Smooth muscle cell (in vitro differentiated cells): ENCODE data around the gene PAX5. TPM values are rescaled to one million over a fixed set of nuclear protein-coding genes. Genes with fewer than 3 reads are reported as not detected.
"Not testable (repeated sequence)": the region's sequence is repeated elsewhere in the genome, so short reads cannot be mapped to it uniquely, and the experiment has no call there.

Experiments
- DNase-seq: peaks from one replicate; lab custom pipeline; 2025; ENCODE audit not compliant: unreplicated experiment; lab: John Stamatoyannopoulos, UW
- H2AFZ ChIP-seq: fragments of 200-600 bp; sonication (generic); 2 replicates; pipeline ENCODE4 v1.6.0; 2016; ENCODE audit warnings: antibody characterized with exemption, low read depth, mild to moderate bottlenecking
- H3F3A ChIP-seq: fragments of 200-600 bp; sonication (generic); 2 replicates; pipeline ENCODE4 v1.6.0; 2017; ENCODE audit warnings: antibody characterized with exemption, low read depth
- H3K27ac ChIP-seq: fragments of 200-600 bp; sonication (generic); 2 replicates; pipeline ENCODE4 v1.5.1; 2016; ENCODE audit warnings: low read depth, mild to moderate bottlenecking
- H3K27me3 ChIP-seq: fragments of 200-600 bp; sonication (generic); 2 replicates; pipeline ENCODE4 v1.6.1; 2016; ENCODE audit warnings: low read depth, mild to moderate bottlenecking
- H3K36me3 ChIP-seq: fragments of 200-600 bp; sonication (generic); 2 replicates; pipeline ENCODE4 v1.5.1; 2016; ENCODE audit warnings: low read depth
- H3K4me1 ChIP-seq: fragments of 200-600 bp; sonication (generic); 2 replicates; pipeline ENCODE4 v1.5.1; 2016; ENCODE audit warnings: low read depth
- H3K4me2 ChIP-seq: fragments of 200-600 bp; sonication (generic); 2 replicates; pipeline ENCODE4 v1.6.0; 2016; ENCODE audit warnings: mild to moderate bottlenecking
- H3K4me3 ChIP-seq: fragments of 200-600 bp; sonication (generic); 2 replicates; pipeline ENCODE4 v1.5.1; 2016; ENCODE audit warnings: mild to moderate bottlenecking
- H3K79me2 ChIP-seq: fragments of 200-600 bp; sonication (generic); 2 replicates; pipeline ENCODE4 v1.6.0; 2016; ENCODE audit warnings: low read depth, mild to moderate bottlenecking
- H3K9ac ChIP-seq: fragments of 200-600 bp; sonication (generic); 2 replicates; pipeline ENCODE4 v1.6.0; 2016; ENCODE audit warnings: low read depth
- H3K9me3 ChIP-seq: fragments of 200-600 bp; sonication (generic); replicated peaks from 2 replicates; pipeline ENCODE4 v1.5.1; 2016; ENCODE audit warnings: low read depth
- H4K20me1 ChIP-seq: fragments of 200-600 bp; sonication (generic); 2 replicates; pipeline ENCODE4 v1.6.0; 2016; ENCODE audit warnings: low read depth
- CTCF ChIP-seq: fragments of 200-600 bp; sonication (generic); IDR thresholded peaks from 2 replicates; pipeline ENCODE4 v1.5.1; 2017; ENCODE audit warnings: borderline replicate concordance, mild to moderate bottlenecking, antibody characterized with exemption; ENCODE audit not compliant: insufficient read depth, poor library complexity, severe bottlenecking
- WGBS: methylation state at CpG from one replicate; pipeline ENCODE4 v1.1.7; 2016; ENCODE audit warnings: low lambda C conversion rate; 5-methylcytosine and 5-hydroxymethylcytosine counted together
- polyA plus RNA-seq: library from polyadenylated mRNA; unstranded; fragments of >200 nt; fragmentation: Nextera tagmentation; extraction: Ambion mirVana; gene quantifications from 2 replicates; pipeline ENCODE4 v1.2.1, GENCODE V29; 2016
- total RNA-seq: library from RNA; depleted of rRNA; stranded (reverse); fragments of >200 nt; gene quantifications from 2 replicates; pipeline ENCODE4 v1.2.3, GENCODE V29; 2014

Gene PAX5
- total and polyA plus RNA-seq, 2 experiments from 2014 or later, result 0.09 TPM; not detected in 1

GRCh38 chr9:37061768-37062167 is 27.7 kb upstream of the PAX5 start:
- DNase-seq, result no peak
- Histone ChIP-seq H3K79me2 (no peaks in the 10 kb centered on the region), H3K4me1 (no peaks in the 10 kb centered on the region), H3K9ac (no peak overlapping the region), H3K4me3 (no peak overlapping the region), H2AFZ (no peak overlapping the region), H3K36me3 (no peaks in the 10 kb centered on the region), H3K27me3 (peaks cover 40% of the 10 kb centered on the region), H3K9me3 (no peaks in the 10 kb centered on the region), H3F3A (no peaks in the 10 kb centered on the region), H3K4me2 (no peak overlapping the region), H3K27ac (no peak overlapping the region), H4K20me1 (no peaks in the 10 kb centered on the region)
- TF ChIP-seq CTCF, result no peak
- WGBS, result 54% methylated on average over 2 of the region's 2 CpGs

GRCh38 chr9:37060833-37061232 is 26.8 kb upstream of the PAX5 start:
- no peak overlapping the region for H3K27ac ChIP-seq
- peaks cover 39% of the 10 kb centered on the region for H3K27me3 ChIP-seq
- no peaks in the 10 kb centered on the region for H3F3A ChIP-seq
- no peaks in the 10 kb centered on the region for H3K4me1 ChIP-seq
- H3K9me3 ChIP-seq, result no peaks in the 10 kb centered on the region
- H2AFZ ChIP-seq, result no peak overlapping the region
- no peak overlapping the region for H3K4me3 ChIP-seq
- no peaks in the 10 kb centered on the region for H3K79me2 ChIP-seq
- no peak for TF ChIP-seq CTCF
- DNase-seq, result no peak
- H4K20me1 ChIP-seq, result no peaks in the 10 kb centered on the region
- H3K9ac ChIP-seq, result no peak overlapping the region
- WGBS, result 98% methylated on average over 4 of the region's 4 CpGs
- no peaks in the 10 kb centered on the region for H3K36me3 ChIP-seq
- no peak overlapping the region for H3K4me2 ChIP-seq

DNA sequence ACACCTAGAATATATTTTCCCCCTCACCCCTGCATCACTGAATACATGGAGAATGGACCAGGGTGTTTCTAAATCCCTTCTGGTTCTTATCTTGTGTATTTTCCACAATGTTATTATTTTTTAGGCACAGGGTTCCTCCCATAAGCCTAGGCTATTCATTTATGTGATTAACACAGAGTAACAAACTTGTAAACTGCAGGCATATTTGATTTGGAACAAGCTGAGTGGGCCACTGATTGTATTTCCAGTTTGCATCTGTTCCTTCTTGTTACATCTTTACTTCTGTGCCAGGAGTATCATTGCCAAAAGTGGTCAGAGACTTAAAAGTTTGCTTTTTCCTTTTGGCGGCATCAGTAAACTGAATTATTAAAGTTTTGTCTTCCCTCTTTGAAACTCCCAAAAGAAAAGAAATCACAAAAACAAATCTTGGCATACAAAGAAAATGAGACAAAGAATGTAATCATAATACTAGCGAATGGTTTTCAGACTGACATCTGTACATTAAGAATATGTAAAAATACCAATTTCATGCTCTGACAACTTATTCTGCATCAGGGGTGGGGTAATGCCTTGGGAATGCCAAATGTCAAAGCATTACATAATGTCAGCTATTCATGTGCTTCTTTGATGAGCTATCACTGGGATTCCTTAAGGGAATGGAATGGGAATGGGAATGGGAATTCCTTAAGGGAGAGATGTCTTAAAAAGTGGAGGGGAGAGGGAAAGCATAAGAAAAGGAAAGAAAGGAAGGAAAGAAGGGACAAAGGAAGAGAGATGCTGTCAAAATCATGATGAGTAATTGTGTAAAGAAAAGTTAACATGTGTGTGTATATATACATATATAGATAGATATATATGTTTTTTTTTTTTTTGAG is 22.2 kb upstream of the PAX5 start:
- H3K36me3 ChIP-seq, result no peaks in the 10 kb centered on the region
- no peaks in the 10 kb centered on the region for H3F3A ChIP-seq
- peaks cover 60% of the 10 kb centered on the region for H3K27me3 ChIP-seq
- H3K4me3 ChIP-seq, result no peak overlapping the region
- no peak overlapping the region for H2AFZ ChIP-seq
- 91% methylated on average over 2 of the region's 2 CpGs for WGBS
- H4K20me1 ChIP-seq, result no peaks in the 10 kb centered on the region
- peaks cover 8% of the 10 kb centered on the region for H3K4me1 ChIP-seq
- H3K4me2 ChIP-seq, result no peak overlapping the region
- H3K27ac ChIP-seq, result no peak overlapping the region
- no peak for TF ChIP-seq CTCF
- no peaks in the 10 kb centered on the region for H3K9me3 ChIP-seq
- no peak overlapping the region for H3K9ac ChIP-seq
- no peak for DNase-seq
- no peaks in the 10 kb centered on the region for H3K79me2 ChIP-seq

DNA sequence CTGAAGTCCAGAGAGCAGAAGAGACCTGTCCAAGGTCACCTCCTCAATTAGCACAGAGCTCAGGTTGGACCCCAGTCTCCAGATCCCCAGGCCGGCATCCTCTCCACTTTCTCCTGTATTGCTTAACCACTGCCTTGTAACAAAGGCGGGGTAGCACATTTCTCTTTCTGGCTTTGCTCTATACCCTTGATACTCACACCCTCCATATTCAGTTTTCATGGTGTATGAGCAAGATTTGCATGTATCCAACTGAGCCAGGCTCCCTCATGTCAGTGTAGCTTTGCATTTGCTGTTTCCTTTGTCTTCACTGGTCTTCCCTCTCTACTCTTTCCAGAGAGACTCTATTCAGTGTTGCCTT is 20.3 kb upstream of the PAX5 start:
- H3K9me3 ChIP-seq, H3K36me3 ChIP-seq, H3K9ac ChIP-seq, H2AFZ ChIP-seq, H3K4me1 ChIP-seq, H3F3A ChIP-seq, H3K4me3 ChIP-seq, H3K27ac ChIP-seq, H3K79me2 ChIP-seq, H4K20me1 ChIP-seq, DNase-seq, H3K4me2 ChIP-seq: not testable (repeated sequence)
- H3K27me3 ChIP-seq, result peaks cover 80% of the 10 kb centered on the region
- WGBS, result 51% methylated on average over 2 of the region's 2 CpGs
